Neuronal stem cell (in vitro differentiated cells): ENCODE measurements around the gene SPN.

Experiments used
- DNase-seq: peaks from one replicate; pipeline ENCODE4 v3.0.0-alpha.2; 2013; ENCODE audit warnings: low spot score
- H2AFZ ChIP-seq: one replicate; pipeline ENCODE4 v1.6.1; 2013; ENCODE audit warnings: mild to moderate bottlenecking, low read length, inconsistent platforms
- H2AK5ac ChIP-seq: 2 replicates; pipeline ENCODE4 v1.6.1; 2013; ENCODE audit warnings: low read depth, mild to moderate bottlenecking, inconsistent platforms, low read length, moderate library complexity, mixed read lengths
- H2BK120ac ChIP-seq: 2 replicates; pipeline ENCODE4 v1.6.1; 2013; ENCODE audit warnings: low read depth, mild to moderate bottlenecking, inconsistent platforms, low read length, moderate library complexity, mixed read lengths
- H2BK12ac ChIP-seq: one replicate; pipeline ENCODE4 v1.6.1; 2013; ENCODE audit warnings: low read length, inconsistent platforms
- H2BK15ac ChIP-seq: 2 replicates; pipeline ENCODE4 v1.6.1; 2013; ENCODE audit warnings: mild to moderate bottlenecking, low read length, inconsistent platforms, mixed read lengths
- H2BK5ac ChIP-seq: one replicate; pipeline ENCODE4 v1.6.1; 2013; ENCODE audit warnings: inconsistent platforms, mild to moderate bottlenecking, low read length, moderate library complexity
- H3K14ac ChIP-seq: one replicate; pipeline ENCODE4 v1.6.1; 2013; ENCODE audit warnings: low read length, inconsistent platforms
- H3K18ac ChIP-seq: 2 replicates; pipeline ENCODE4 v1.6.1; 2013; ENCODE audit warnings: low read length, inconsistent platforms
- H3K23ac ChIP-seq: 2 replicates; pipeline ENCODE4 v1.6.1; 2013; ENCODE audit warnings: low read depth, mild to moderate bottlenecking, mixed read lengths, low read length, inconsistent platforms; ENCODE audit not compliant: poor library complexity
- H3K27ac ChIP-seq: replicated peaks from 3 replicates; pipeline ENCODE4 v1.5.1; 2013; ENCODE audit warnings: low read length, inconsistent platforms
- H3K27me3 ChIP-seq, 3 experiments: 2 replicates each; pipeline ENCODE4 v1.6.1; 2013; ENCODE audit warnings: low read length in 3 of 3, mild to moderate bottlenecking in 2 of 3, inconsistent platforms in 1 of 3, low read depth in 1 of 3, mixed read lengths in 1 of 3, moderate library complexity in 1 of 3; ENCODE audit not compliant: control insufficient read depth in 3 of 3, insufficient read depth in 3 of 3
- H3K36me3 ChIP-seq, 2 donors: replicated peaks in 1 of 2; 2 replicates each; pipeline ENCODE4 v1.6.1; 2013; ENCODE audit warnings: low read length in 2 of 2; ENCODE audit not compliant: control insufficient read depth in 2 of 2, insufficient read depth in 2 of 2
- H3K4ac ChIP-seq: 2 replicates; pipeline ENCODE4 v1.6.1; 2013; ENCODE audit warnings: inconsistent platforms, mild to moderate bottlenecking, low read length, moderate library complexity
- H3K4me1 ChIP-seq, 2 donors: 1 replicate in 1 of 2; 2 replicates in 1 of 2; pipeline ENCODE4 v1.6.1; 2013; ENCODE audit warnings: low read length in 2 of 2, low read depth in 1 of 2; ENCODE audit not compliant: control insufficient read depth in 2 of 2, insufficient read depth in 1 of 2
- H3K4me2 ChIP-seq: one replicate; pipeline ENCODE4 v1.6.1; 2013; ENCODE audit warnings: mild to moderate bottlenecking, low read length, inconsistent platforms; ENCODE audit not compliant: insufficient read depth, poor library complexity, severe bottlenecking
- H3K4me3 ChIP-seq, 2 donors: 2 replicates each; pipeline ENCODE4 v1.5.1; 2013; ENCODE audit warnings: low read length in 2 of 2, mild to moderate bottlenecking in 2 of 2, inconsistent platforms in 1 of 2, moderate library complexity in 1 of 2
- H3K79me1 ChIP-seq: one replicate; pipeline ENCODE4 v1.6.1; 2013; ENCODE audit warnings: low read depth, mild to moderate bottlenecking, inconsistent platforms, low read length, moderate library complexity
- H3K9ac ChIP-seq: one replicate; pipeline ENCODE4 v1.6.1; 2013; ENCODE audit warnings: mild to moderate bottlenecking, low read depth, low read length, inconsistent platforms; ENCODE audit not compliant: poor library complexity
- H3K9me3 ChIP-seq, 2 donors: replicated peaks in 1 of 2; 2 replicates each; pipeline versions ENCODE3 to v1.6.1; 2013; ENCODE audit warnings: low read length in 2 of 2, mild to moderate bottlenecking in 2 of 2, inconsistent platforms in 1 of 2, low read depth in 1 of 2, mixed read lengths in 1 of 2, moderate library complexity in 1 of 2; ENCODE audit not compliant: control insufficient read depth in 2 of 2, insufficient read depth in 1 of 2
- H4K8ac ChIP-seq: one replicate; pipeline ENCODE4 v1.6.1; 2013; ENCODE audit warnings: low read depth, mild to moderate bottlenecking, inconsistent platforms, low read length, moderate library complexity
- H4K91ac ChIP-seq: one replicate; pipeline ENCODE4 v1.6.1; 2013; ENCODE audit warnings: low read length, low read depth, mild to moderate bottlenecking, inconsistent platforms; ENCODE audit not compliant: poor library complexity
- WGBS, 2 donors: extraction: QIAGEN DNeasy Blood & Tissue Kit; methylation state at CpG; one replicate each; pipeline ENCODE4 v1.1.7; 2013; ENCODE audit warnings: missing lambda C conversion rate in 2 of 2, mixed read lengths in 1 of 2; ENCODE audit not compliant: insufficient read length in 2 of 2, insufficient replicate concordance in 1 of 2; ENCODE audit errors: extremely low coverage in 2 of 2; 5-methylcytosine and 5-hydroxymethylcytosine counted together

SPN gene

DNA sequence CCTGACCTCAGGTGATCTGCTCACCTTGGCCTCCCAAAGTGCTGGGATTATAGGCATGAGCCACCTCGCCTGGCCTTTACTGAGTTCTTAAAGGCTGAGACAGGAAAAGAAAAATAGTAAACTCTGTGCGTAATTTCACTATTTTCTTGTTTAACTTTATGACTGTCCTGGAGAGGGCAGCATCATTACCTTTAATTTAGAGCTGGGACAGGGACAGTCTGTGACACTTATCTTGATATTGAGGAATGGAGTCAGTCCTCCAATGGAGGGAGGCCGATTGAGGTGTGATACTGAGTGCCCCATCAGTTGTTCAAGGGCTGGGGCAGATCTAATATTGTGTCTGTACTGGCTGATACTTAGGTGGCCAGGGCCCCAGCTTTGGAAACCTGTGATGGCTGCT is 21.5 kb upstream of the SPN start:
- DNase-seq, result no peak
- H3K4me3 ChIP-seq, result no peak overlapping the region
- H4K8ac ChIP-seq, result no peak overlapping the region
- H3K23ac ChIP-seq, result no peak overlapping the region
- H2AFZ ChIP-seq, result no peak overlapping the region
- peaks cover 0 to 2% of the 10 kb centered on the region in 2 donors for H3K4me1 ChIP-seq
- no peaks in the 10 kb centered on the region for H3K36me3 ChIP-seq
- H3K4ac ChIP-seq, result no peak overlapping the region
- H3K79me1 ChIP-seq, result no peaks in the 10 kb centered on the region
- no peak overlapping the region for H3K9ac ChIP-seq
- no peaks in the 10 kb centered on the region for H3K27me3 ChIP-seq
- no peak overlapping the region for H2AK5ac ChIP-seq
- no peak overlapping the region for H3K4me2 ChIP-seq
- no peaks in the 10 kb centered on the region for H3K9me3 ChIP-seq
- H3K18ac ChIP-seq, result no peak overlapping the region
- no peak overlapping the region for H2BK120ac ChIP-seq
- WGBS, 2 donors, result no CpG with 5 or more reads among the region's 3 CpGs
- no peak overlapping the region for H4K91ac ChIP-seq
- no peak overlapping the region for H2BK12ac ChIP-seq
- H2BK5ac ChIP-seq, result no peak overlapping the region
- no peak overlapping the region for H3K14ac ChIP-seq
- H2BK15ac ChIP-seq, result no peak overlapping the region
- no peak overlapping the region for H3K27ac ChIP-seq

- no peak overlapping the region for H2AK5ac ChIP-seq
- no peak overlapping the region for H3K4ac ChIP-seq
Measured at GRCh38 chr16:29643596-29643995, 19.5 kb upstream of the SPN start.

DNA sequence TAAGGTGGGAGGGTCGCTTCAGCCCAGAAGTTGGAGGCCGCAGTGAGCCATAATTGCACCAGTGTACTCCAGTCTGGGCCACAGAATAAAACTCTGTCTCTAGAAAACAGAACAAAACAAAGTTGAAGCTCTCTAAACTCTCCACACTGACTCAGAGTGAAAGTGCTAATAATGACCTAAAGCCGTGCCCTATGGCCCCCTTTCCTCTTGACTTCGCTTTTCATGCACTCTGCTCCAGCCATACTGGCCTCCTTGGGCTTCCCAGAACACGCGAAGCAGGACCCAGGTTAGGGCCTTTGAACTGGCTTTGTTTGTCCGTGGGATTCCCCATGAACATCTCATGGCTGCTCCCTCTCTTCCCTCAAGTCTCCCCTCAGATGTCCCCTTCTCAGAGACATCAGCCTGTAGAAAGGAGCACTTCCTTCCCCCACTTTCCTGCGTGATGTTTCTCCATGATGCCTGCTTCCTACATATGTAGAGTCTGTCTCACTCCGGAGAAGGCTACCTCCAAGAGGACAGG is 18.6 kb upstream of the SPN start:
- peaks cover 0 to 2% of the 10 kb centered on the region in 2 donors for H3K4me1 ChIP-seq
- H3K27ac ChIP-seq, result no peak overlapping the region
- H2BK5ac ChIP-seq, result no peak overlapping the region
- DNase-seq, result no peak
- H3K14ac ChIP-seq, result no peak overlapping the region
- peak overlapping the region; percentile 62 for H2AFZ ChIP-seq
- no peaks in the 10 kb centered on the region for H3K36me3 ChIP-seq
- no peaks in the 10 kb centered on the region for H3K27me3 ChIP-seq
- H3K4ac ChIP-seq, result no peak overlapping the region
- no peak overlapping the region for H4K91ac ChIP-seq
- no peak overlapping the region for H3K23ac ChIP-seq
- H3K4me2 ChIP-seq, result no peak overlapping the region
- H4K8ac ChIP-seq, result no peak overlapping the region
- H2BK120ac ChIP-seq, result no peak overlapping the region
- H2BK15ac ChIP-seq, result no peak overlapping the region
- no peaks in the 10 kb centered on the region for H3K9me3 ChIP-seq
- no peak overlapping the region for H3K18ac ChIP-seq
- no peak overlapping the region for H2BK12ac ChIP-seq
- H2AK5ac ChIP-seq, result no peak overlapping the region
- H3K4me3 ChIP-seq, result no peak overlapping the region
- H3K9ac ChIP-seq, result no peak overlapping the region
- WGBS, 2 donors, result no CpG with 5 or more reads among the region's 9 CpGs
- H3K79me1 ChIP-seq, result no peaks in the 10 kb centered on the region

More at GRCh38 chr16:29643596-29643995, 19.5 kb upstream of the SPN start:
- no peak overlapping the region for H3K23ac ChIP-seq
- no CpG with 5 or more reads among the region's 7 CpGs for WGBS, 2 donors
- H2BK15ac ChIP-seq, result no peak overlapping the region
- no peak overlapping the region for H4K91ac ChIP-seq
- H3K27me3 ChIP-seq, result no peaks in the 10 kb centered on the region
- no peak overlapping the region for H4K8ac ChIP-seq
- no peak overlapping the region for H3K27ac ChIP-seq
- no peak overlapping the region for H2AFZ ChIP-seq
- no peak overlapping the region for H2BK5ac ChIP-seq
- H3K9ac ChIP-seq, result no peak overlapping the region
- H3K79me1 ChIP-seq, result no peaks in the 10 kb centered on the region
- no peak overlapping the region for H3K14ac ChIP-seq
- no peak overlapping the region for H3K18ac ChIP-seq
- peaks cover 0 to 2% of the 10 kb centered on the region in 2 donors for H3K4me1 ChIP-seq
- H3K9me3 ChIP-seq, result no peaks in the 10 kb centered on the region
- DNase-seq, result no peak
- no peaks in the 10 kb centered on the region for H3K36me3 ChIP-seq
- H2BK120ac ChIP-seq, result no peak overlapping the region
- H3K4me2 ChIP-seq, result no peak overlapping the region
- H3K4me3 ChIP-seq, result no peak overlapping the region
- no peak overlapping the region for H2BK12ac ChIP-seq

- no peak overlapping the region for H2AK5ac ChIP-seq
- H3K4ac ChIP-seq, result no peak overlapping the region
- no peak overlapping the region for H3K9ac ChIP-seq
- no peak overlapping the region for H4K8ac ChIP-seq
- H3K36me3 ChIP-seq, result no peaks in the 10 kb centered on the region
- H3K4me3 ChIP-seq, result no peak overlapping the region
- H3K4me1 ChIP-seq, result peaks cover 0 to 2% of the 10 kb centered on the region in 2 donors
- no peak overlapping the region for H3K18ac ChIP-seq
- no peak overlapping the region for H3K23ac ChIP-seq
- H2AFZ ChIP-seq, result peak overlapping the region; percentile 62
- H3K79me1 ChIP-seq, result no peaks in the 10 kb centered on the region
- DNase-seq, result no peak
- H3K27ac ChIP-seq, result no peak overlapping the region
- H3K9me3 ChIP-seq, result no peaks in the 10 kb centered on the region
- H3K27me3 ChIP-seq, result no peaks in the 10 kb centered on the region
- H3K14ac ChIP-seq, result no peak overlapping the region
- no CpG with 5 or more reads among the region's 4 CpGs for WGBS, 2 donors
- no peak overlapping the region for H2BK15ac ChIP-seq
- no peak overlapping the region for H2BK12ac ChIP-seq
- no peak overlapping the region for H4K91ac ChIP-seq
- H3K4me2 ChIP-seq, result no peak overlapping the region
- no peak overlapping the region for H2BK120ac ChIP-seq
- H2BK5ac ChIP-seq, result no peak overlapping the region
Measured at GRCh38 chr16:29644973-29645693, 17.9 kb upstream of the SPN start.
